Prostate gland (tissue), 2 donors: ENCODE measurements around the gene STT3A. TPM values are rescaled to one million over a fixed set of nuclear protein-coding genes. Genes with fewer than 3 reads are reported as not detected.

Experiments used
- DNase-seq: peaks from one replicate; pipeline ENCODE4 v3.0.0-alpha.2; 2019; ENCODE audit warnings: low spot score
- H3K27ac ChIP-seq, 2 donors: fragments of 200-600 bp; sonication (generic); 2 replicates each; pipeline ENCODE4 v1.5.1; 2017 to 2019
- H3K27me3 ChIP-seq: fragments of 200-600 bp; sonication (generic); replicated peaks from 2 replicates; pipeline ENCODE4 v1.5.1; 2019; ENCODE audit not compliant: insufficient read depth
- H3K36me3 ChIP-seq, 2 donors: fragments of 200-600 bp; sonication (generic); 1 replicate in 1 of 2; 2 replicates in 1 of 2; pipeline versions ENCODE4 v1.5.1 to v1.8.1; 2017 to 2019
- H3K4me1 ChIP-seq: fragments of 200-600 bp; sonication (generic); replicated peaks from 2 replicates; pipeline ENCODE4 v1.5.1; 2019
- H3K4me3 ChIP-seq, 2 donors: fragments of 200-600 bp; sonication (generic); 2 replicates each; pipeline ENCODE4 v1.5.1; 2017 to 2019
- H3K9me3 ChIP-seq: fragments of 200-600 bp; sonication (generic); 2 replicates; pipeline ENCODE4 v1.5.1; 2017
- POLR2A ChIP-seq: fragments of 450-650 bp; IDR thresholded peaks from one replicate; pipeline ENCODE4 v1.6.1; 2016; ENCODE audit warnings: antibody characterized with exemption, mild to moderate bottlenecking
- POLR2AphosphoS5 ChIP-seq: sonication (generic); formaldehyde crosslinking; IDR thresholded peaks from one replicate; pipeline ENCODE4 v1.6.1; 2017; ENCODE audit warnings: antibody characterized with exemption
- WGBS: methylation state at CpG from one replicate; pipeline ENCODE4 v1.1.5; 2018; 5-methylcytosine and 5-hydroxymethylcytosine counted together
- intact Hi-C: fragments of 100-400 bp; cut with DNase I; formaldehyde crosslinking; loops from one replicate; pipeline ENCODE4 v1.14.2; 2022
- total RNA-seq, 2 donors: library from RNA; depleted of rRNA; stranded (reverse); fragments of >200 nt; gene quantifications; one replicate each; pipeline ENCODE4 v1.1.0, GENCODE V29; 2016
- TF ChIP-seq, protein P1 (sequence below), 4 experiments: fragments of 200-600 bp in 2 of 4; fragments of 450-650 bp in 2 of 4; sonication (generic) in 2 of 4; IDR thresholded peaks; 1 replicate in 3 of 4; 2 replicates in 1 of 4; pipeline ENCODE4 v1.5.1; 2016 to 2019; ENCODE audit warnings: antibody characterized with exemption in 4 of 4, mild to moderate bottlenecking in 2 of 4, moderate library complexity in 2 of 4

Gene STT3A
- total RNA-seq, 2 donors from 2014 or later = 90.1 to 124 TPM

DNA sequence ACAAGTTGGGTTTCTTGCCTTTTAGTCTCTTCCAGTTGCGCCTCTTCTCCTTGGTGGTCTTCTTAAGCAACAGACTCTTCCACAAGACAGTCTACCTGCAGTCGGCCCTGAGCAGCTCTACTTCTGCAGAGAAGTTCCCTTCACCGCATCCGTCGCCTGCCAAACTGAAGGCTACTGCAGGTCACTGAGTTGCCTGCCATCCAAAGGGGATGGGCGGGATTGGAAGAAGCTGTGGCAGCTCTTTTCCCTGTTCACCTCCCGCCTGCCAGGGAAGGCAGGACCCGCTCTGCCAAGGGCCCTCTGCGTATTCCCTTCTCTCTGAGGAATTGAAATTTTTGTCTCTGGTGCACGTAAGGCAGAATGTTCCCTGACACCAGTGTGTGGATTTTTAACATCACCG, 9.2 kb upstream of the STT3A start:
- WGBS = 94% methylated on average over 11 of the region's 11 CpGs
- H3K27me3 ChIP-seq = no peaks in the 10 kb centered on the region
- TF ChIP-seq, protein P1, sequence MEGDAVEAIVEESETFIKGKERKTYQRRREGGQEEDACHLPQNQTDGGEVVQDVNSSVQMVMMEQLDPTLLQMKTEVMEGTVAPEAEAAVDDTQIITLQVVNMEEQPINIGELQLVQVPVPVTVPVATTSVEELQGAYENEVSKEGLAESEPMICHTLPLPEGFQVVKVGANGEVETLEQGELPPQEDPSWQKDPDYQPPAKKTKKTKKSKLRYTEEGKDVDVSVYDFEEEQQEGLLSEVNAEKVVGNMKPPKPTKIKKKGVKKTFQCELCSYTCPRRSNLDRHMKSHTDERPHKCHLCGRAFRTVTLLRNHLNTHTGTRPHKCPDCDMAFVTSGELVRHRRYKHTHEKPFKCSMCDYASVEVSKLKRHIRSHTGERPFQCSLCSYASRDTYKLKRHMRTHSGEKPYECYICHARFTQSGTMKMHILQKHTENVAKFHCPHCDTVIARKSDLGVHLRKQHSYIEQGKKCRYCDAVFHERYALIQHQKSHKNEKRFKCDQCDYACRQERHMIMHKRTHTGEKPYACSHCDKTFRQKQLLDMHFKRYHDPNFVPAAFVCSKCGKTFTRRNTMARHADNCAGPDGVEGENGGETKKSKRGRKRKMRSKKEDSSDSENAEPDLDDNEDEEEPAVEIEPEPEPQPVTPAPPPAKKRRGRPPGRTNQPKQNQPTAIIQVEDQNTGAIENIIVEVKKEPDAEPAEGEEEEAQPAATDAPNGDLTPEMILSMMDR (IDR thresholded peaks at IDR 0.05) = no peak
- TF ChIP-seq POLR2AphosphoS5 = no peak
- no peak overlapping the region for H3K27ac ChIP-seq
- DNase-seq = no peak
- intact Hi-C loops = no loop called here
- H3K4me3 ChIP-seq = no peak overlapping the region
- no peaks in the 10 kb centered on the region for H3K4me1 ChIP-seq
- no peaks in the 10 kb centered on the region for H3K9me3 ChIP-seq
- peaks cover 10 to 15% of the 10 kb centered on the region in 2 donors for H3K36me3 ChIP-seq

DNA sequence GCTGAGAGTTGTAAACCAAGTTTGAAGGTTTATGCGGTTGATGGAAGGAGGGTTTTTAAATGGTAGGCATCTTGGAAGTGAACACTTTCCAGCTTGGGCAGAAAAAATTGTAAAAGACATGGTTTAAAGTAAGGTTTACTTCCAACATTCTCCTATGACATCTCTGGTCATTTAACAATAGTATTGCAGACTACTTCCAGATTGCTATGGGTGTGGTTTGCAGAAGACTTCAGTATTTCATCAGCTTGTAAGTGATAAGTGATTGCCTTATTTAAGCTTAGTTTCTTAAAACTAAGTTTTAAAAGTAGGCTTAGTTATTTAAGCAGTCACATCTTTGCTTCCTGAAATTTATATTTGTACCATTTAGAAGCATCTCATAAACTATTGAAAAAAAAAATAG, 7.2 kb upstream of the STT3A start:
- Histone ChIP-seq H3K27ac (no peak overlapping the region), H3K27me3 (no peaks in the 10 kb centered on the region), H3K4me3 (no peak overlapping the region), H3K4me1 (no peaks in the 10 kb centered on the region), H3K9me3 (no peaks in the 10 kb centered on the region), H3K36me3 (peaks cover 0 to 6% of the 10 kb centered on the region in 2 donors)
- no peak for DNase-seq
- TF ChIP-seq POLR2AphosphoS5 (no peak), POLR2A (no peak)
- TF ChIP-seq, protein P1 (IDR thresholded peaks at IDR 0.05) = no peak
- intact Hi-C loops = no loop called here
- WGBS = 97% methylated on average over 1 of the region's 1 CpG

DNA sequence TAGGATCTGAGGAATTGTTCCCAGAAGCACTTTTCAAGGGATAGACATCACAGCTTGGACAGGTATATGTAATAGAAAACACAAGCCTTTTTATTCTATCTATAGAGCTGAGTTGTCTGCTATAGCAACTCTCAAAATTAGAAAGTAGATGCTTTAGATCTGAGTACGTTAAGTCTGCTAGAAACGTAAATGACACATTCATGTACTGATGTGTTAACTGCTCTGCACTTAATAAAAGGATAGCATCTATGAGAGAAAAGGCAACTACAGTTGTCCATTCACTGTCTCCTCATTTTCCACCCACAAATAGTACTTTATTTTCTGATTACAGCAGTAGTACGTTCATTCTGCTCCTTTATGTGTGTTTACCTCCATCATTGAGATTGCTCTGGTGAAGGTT, 6.0 kb upstream of the STT3A start:
- Histone ChIP-seq H3K4me1 (no peaks in the 10 kb centered on the region), H3K4me3 (no peak overlapping the region), H3K27me3 (no peaks in the 10 kb centered on the region), H3K27ac (no peak overlapping the region), H3K9me3 (no peaks in the 10 kb centered on the region), H3K36me3 (peaks cover 0 to 4% of the 10 kb centered on the region in 2 donors)
- intact Hi-C loops = no loop called here
- 85% methylated on average over 3 of the region's 3 CpGs for WGBS
- DNase-seq = no peak
- TF ChIP-seq POLR2AphosphoS5 = no peak
- no peak for TF ChIP-seq POLR2A
- TF ChIP-seq, protein P1 (IDR thresholded peaks at IDR 0.05) = no peak

DNA sequence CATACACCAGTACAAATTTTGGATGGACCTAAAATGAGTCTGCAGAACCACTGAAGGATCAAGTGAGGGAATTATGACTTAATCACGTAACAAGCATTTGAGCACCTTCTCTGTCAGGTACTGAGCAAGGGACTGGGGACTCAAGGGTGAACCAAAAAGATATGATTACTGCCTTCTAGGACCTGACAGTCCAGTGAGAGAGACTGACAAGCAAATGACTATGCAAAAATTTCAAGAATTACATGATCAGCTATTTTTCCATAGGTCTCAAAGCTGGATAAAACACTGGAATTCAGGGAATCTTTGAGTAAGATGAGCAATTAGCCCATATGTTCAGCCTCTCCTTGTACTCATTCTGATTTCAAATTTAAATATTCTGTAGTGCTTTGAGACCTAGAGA, 5.2 kb upstream of the STT3A start:
- Histone ChIP-seq H3K9me3 (no peaks in the 10 kb centered on the region), H3K27me3 (no peaks in the 10 kb centered on the region), H3K4me3 (no peak overlapping the region), H3K4me1 (no peaks in the 10 kb centered on the region), H3K27ac (no peak overlapping the region), H3K36me3 (peaks cover 0 to 4% of the 10 kb centered on the region in 2 donors)
- no peak for DNase-seq
- intact Hi-C loops = no loop called here
- no peak for TF ChIP-seq POLR2A
- TF ChIP-seq, protein P1 (IDR thresholded peaks at IDR 0.05) = no peak
- TF ChIP-seq POLR2AphosphoS5 = no peak
- WGBS = 92% methylated on average over 1 of the region's 1 CpG

DNA sequence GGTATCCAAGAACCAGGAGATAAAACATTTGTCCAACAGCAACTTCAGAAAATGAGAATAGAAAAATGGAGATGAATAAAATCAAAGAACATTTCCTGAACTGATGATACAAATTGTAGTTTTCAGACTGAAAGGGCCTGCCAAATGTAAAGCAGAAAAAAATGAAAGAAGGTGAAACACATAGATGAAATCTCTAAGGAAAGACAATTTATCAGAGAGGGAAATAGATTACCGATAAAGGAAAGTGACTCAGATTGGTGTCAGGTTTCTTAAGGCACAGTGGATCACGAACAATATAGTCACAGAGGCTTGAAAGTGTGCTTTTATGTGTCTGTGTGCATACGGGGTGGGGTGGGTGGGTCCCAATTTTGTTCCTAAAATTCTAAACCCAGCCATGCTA, 4.1 kb upstream of the STT3A start:
- Histone ChIP-seq H3K4me3 (no peak overlapping the region), H3K9me3 (no peaks in the 10 kb centered on the region), H3K4me1 (no peaks in the 10 kb centered on the region), H3K36me3 (no peaks in the 10 kb centered on the region), H3K27ac (no peak overlapping the region), H3K27me3 (no peaks in the 10 kb centered on the region)
- TF ChIP-seq POLR2AphosphoS5 = no peak
- TF ChIP-seq, protein P1 (IDR thresholded peaks at IDR 0.05) = no peak
- TF ChIP-seq POLR2A = no peak
- no peak for DNase-seq
- intact Hi-C loops = no loop called here
- 25% methylated on average over 3 of the region's 3 CpGs for WGBS
